Retinal pigment epithelial cell (primary cell): Measurements from ENCODE around the gene ISOC2.

Experiments used
- DNase-seq: peaks from one replicate; pipeline ENCODE4 v3.0.0-alpha.2; 2010; ENCODE audit warnings: low read depth
- H3K4me3 ChIP-seq: 2 replicates; pipeline ENCODE4 v1.5.1; 2011; ENCODE audit warnings: mild to moderate bottlenecking, low read length, control low read depth, moderate library complexity
- CTCF ChIP-seq: conservative IDR thresholded peaks from 2 replicates; pipeline ENCODE4 v1.5.1; 2011; ENCODE audit warnings: low read depth, low read length, control low read depth, inconsistent platforms

Gene ISOC2

GRCh38 chr19:55484593-55485438 is 23.4 kb upstream of the ISOC2 start, which contains the start of gene NAT14:
NAT14 (plus strand) TSS chr19:55485188; CDS start chr19:55485709, 521 bp downstream.
- peak within 1 kb of the TSS; percentile 74 for H3K4me3 ChIP-seq
- no peak for DNase-seq
- TF ChIP-seq CTCF, result no peak

GRCh38 chr19:55483706-55484592 is 22.5 kb upstream of the ISOC2 start:
- TF ChIP-seq CTCF, result no peak

DNA sequence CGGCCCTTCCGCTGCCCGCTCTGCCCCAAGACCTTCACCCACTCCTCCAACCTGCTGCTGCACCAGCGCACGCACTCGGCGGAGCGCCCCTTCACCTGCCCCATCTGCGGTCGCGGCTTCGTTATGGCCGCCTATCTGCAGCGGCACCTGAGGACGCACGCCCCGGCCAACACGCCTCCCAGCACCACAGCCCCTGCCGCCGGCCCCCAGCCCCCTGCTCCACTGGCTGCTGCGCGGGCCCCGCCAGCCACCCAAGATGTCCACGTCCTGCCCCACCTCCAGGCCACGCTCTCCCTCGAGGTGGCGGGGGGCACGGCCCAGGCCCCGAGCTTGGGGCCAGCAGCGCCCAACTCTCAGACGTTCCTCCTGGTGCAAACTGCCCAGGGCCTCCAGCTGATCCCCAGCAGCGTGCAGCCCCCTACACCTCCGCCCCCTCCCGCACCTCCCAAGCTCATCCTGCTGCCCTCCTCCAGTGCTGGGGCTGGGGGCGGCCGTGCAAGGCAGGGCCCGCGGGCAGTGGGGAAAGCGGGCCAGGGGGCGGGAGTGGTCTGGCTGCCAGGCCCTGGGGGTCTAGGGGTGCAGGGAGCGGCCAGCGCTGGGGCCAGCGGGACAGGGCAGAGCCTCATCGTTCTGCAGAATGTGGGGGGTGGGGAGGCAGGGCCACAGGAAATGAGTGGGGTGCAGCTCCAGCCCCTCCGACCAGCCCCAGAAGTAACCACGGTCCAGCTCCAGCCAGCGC is 21.7 kb upstream of the ISOC2 start:
- H3K4me3 ChIP-seq, result no peak overlapping the region
- no peak for DNase-seq
- TF ChIP-seq CTCF, result no peak

More at GRCh38 chr19:55483706-55484592, 22.5 kb upstream of the ISOC2 start:
- no peak for DNase-seq
- H3K4me3 ChIP-seq, result peak overlapping the region; percentile 74

DNA sequence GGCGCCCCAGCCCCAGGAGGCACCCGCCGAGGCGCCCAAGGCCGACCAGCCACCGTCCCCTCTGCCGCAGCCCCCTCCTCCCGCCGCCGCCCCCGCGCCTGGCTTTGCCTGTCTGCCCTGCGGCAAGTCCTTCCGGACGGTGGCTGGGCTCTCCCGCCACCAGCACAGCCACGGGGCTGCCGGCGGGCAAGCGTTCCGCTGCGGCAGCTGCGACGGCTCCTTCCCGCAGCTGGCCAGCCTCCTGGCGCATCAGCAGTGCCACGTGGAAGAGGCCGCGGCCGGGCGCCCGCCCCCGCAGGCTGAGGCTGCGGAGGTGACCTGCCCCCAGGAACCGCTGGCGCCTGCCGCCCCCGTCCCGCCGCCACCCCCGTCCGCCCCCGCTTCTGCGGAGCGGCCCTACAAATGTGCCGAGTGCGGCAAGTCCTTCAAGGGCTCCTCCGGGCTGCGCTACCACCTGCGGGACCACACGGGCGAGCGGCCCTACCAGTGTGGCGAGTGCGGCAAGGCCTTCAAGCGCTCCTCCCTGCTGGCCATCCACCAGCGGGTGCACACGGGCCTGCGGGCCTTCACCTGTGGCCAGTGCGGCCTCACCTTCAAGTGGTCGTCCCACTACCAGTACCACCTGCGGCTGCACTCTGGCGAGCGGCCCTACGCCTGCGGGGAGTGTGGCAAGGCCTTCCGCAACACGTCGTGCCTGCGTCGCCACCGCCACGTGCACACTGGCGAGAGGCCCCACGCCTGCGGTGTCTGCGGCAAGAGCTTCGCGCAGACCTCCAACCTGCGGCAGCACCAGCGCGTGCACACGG is 20.9 kb upstream of the ISOC2 start:
- TF ChIP-seq CTCF, result no peak
- no peak overlapping the region for H3K4me3 ChIP-seq
- DNase-seq, result no peak

DNA sequence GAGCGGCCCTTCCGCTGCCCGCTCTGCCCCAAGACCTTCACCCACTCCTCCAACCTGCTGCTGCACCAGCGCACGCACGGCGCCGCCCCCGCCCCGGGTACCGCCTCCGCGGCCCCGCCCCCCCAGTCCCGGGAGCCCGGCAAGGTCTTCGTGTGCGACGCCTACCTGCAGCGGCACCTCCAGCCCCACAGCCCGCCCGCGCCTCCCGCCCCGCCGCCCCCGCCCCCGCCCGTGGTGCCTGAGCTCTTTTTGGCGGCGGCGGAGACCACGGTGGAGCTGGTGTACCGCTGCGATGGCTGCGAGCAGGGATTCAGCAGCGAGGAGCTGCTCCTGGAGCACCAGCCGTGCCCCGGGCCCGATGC is 20.3 kb upstream of the ISOC2 start:
- TF ChIP-seq CTCF, result no peak
- no peak overlapping the region for H3K4me3 ChIP-seq
- no peak for DNase-seq

DNA sequence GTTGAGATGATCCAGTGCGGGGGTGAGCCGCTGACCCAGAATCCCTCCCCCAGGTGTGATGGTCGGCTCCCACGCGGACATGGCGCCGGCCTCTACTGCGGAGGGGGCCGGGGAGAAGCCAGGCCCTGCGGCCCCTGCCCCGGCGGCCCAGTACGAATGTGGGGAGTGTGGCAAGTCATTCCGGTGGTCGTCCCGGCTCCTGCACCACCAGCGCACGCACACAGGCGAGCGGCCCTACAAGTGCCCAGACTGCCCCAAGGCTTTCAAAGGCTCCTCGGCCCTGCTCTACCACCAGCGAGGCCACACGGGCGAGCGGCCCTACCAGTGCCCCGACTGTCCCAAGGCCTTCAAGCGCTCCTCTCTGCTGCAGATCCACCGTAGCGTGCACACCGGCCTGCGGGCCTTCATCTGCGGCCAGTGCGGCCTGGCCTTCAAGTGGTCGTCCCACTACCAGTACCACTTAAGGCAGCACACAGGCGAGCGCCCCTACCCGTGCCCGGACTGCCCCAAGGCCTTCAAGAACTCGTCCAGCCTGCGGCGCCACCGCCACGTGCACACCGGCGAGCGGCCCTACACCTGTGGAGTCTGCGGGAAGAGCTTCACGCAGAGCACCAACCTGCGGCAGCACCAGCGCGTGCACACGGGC is 19.8 kb upstream of the ISOC2 start:
- no peak for TF ChIP-seq CTCF
- no peak overlapping the region for H3K4me3 ChIP-seq
- DNase-seq, result no peak
